CD4-positive, alpha-beta memory T cell (primary cell): ENCODE results near the gene OR51I2. TPM values are rescaled to one million over a fixed set of nuclear protein-coding genes. Genes with fewer than 3 reads are reported as not detected.

Experiments
- CTCF ChIA-PET: fragments of 350-600 bp; sonication (Branson Sonifier 250); formaldehyde crosslinking; loops from one replicate; lab custom pipeline; 2021; ENCODE audit warnings: inconsistent platforms; ENCODE audit not compliant: partially characterized antibody; lab: Charles Lee
- POLR2A ChIA-PET: fragments of 350-600 bp; sonication (Branson Sonifier 250); formaldehyde crosslinking; loops from one replicate; lab custom pipeline; 2021; ENCODE audit not compliant: partially characterized antibody; lab: Charles Lee
- DNase-seq, 5 donors: peaks; one replicate each; pipeline versions ENCODE4 v3.0.0 to v3.0.0-alpha.2; 2020 to 2022; ENCODE audit warnings: mixed read lengths in 1 of 5
- H3K27ac ChIP-seq: one replicate; pipeline ENCODE4 v1.7.0; 2013; ENCODE audit warnings: low read depth, low read length
- H3K27me3 ChIP-seq: 2 replicates; pipeline ENCODE4 v1.7.0; 2013; ENCODE audit warnings: mild to moderate bottlenecking, low read length, moderate library complexity; ENCODE audit not compliant: insufficient read depth
- H3K36me3 ChIP-seq: 2 replicates; pipeline ENCODE4 v1.7.0; 2013; ENCODE audit warnings: mild to moderate bottlenecking, low read length, moderate library complexity; ENCODE audit not compliant: insufficient read depth
- H3K4me1 ChIP-seq: 2 replicates; pipeline ENCODE4 v1.7.0; 2013; ENCODE audit warnings: mild to moderate bottlenecking, low read length, moderate library complexity; ENCODE audit not compliant: insufficient read depth
- H3K4me3 ChIP-seq, 2 donors: one replicate each; pipeline ENCODE4 v1.7.0; 2013; ENCODE audit warnings: low read length in 2 of 2, mild to moderate bottlenecking in 1 of 2
- H3K9me3 ChIP-seq, 2 donors: one replicate each; pipeline ENCODE4 v1.7.0; 2013; ENCODE audit warnings: low read length in 2 of 2, control low read depth in 1 of 2; ENCODE audit not compliant: control insufficient read depth in 1 of 2
- H3K27ac Mint-ChIP-seq, 7 donors: one replicate each; pipeline ENCODE4 v1.8.0; 2020 to 2021; ENCODE audit warnings: mixed read lengths in 7 of 7, mild to moderate bottlenecking in 6 of 7, inconsistent platforms in 3 of 7, moderate library complexity in 3 of 7
- H3K27me3 Mint-ChIP-seq, 2 donors: one replicate each; pipeline ENCODE4 v1.8.0; 2020 to 2021; ENCODE audit warnings: mixed read lengths in 2 of 2
- H3K36me3 Mint-ChIP-seq, 2 donors: one replicate each; pipeline ENCODE4 v1.8.0; 2020 to 2021; ENCODE audit warnings: mixed read lengths in 2 of 2, inconsistent platforms in 1 of 2, mild to moderate bottlenecking in 1 of 2
- H3K4me1 Mint-ChIP-seq, 4 donors: one replicate each; pipeline ENCODE4 v1.8.0; 2020 to 2021; ENCODE audit warnings: mixed read lengths in 4 of 4, mild to moderate bottlenecking in 1 of 4
- H3K4me3 Mint-ChIP-seq, 8 donors: one replicate each; pipeline ENCODE4 v1.8.0; 2020 to 2021; ENCODE audit warnings: mixed read lengths in 8 of 8, mild to moderate bottlenecking in 7 of 8, moderate library complexity in 6 of 8, inconsistent platforms in 3 of 8
- H3K9me3 Mint-ChIP-seq, 8 donors: one replicate each; pipeline ENCODE4 v1.8.0; 2020 to 2021; ENCODE audit warnings: mixed read lengths in 8 of 8, mild to moderate bottlenecking in 5 of 8, inconsistent platforms in 3 of 8, moderate library complexity in 1 of 8
- intact Hi-C: fragments of 100-400 bp; cut with micrococcal nuclease; formaldehyde crosslinking; loops from one replicate; pipeline ENCODE4 v1.15.1; 2023
- polyA plus RNA-seq, 2 donors: library from polyadenylated mRNA; unstranded; fragments of 300-500 nt; fragmentation: Illumina TruSeq; gene quantifications; one replicate each; pipeline ENCODE4 v1.2.3, GENCODE V29; 2021
- total RNA-seq, 2 experiments: library from RNA; stranded (reverse); gene quantifications; one replicate each; pipeline ENCODE4 v1.2.3, GENCODE V29; 2021

Gene OR51I2, protein sequence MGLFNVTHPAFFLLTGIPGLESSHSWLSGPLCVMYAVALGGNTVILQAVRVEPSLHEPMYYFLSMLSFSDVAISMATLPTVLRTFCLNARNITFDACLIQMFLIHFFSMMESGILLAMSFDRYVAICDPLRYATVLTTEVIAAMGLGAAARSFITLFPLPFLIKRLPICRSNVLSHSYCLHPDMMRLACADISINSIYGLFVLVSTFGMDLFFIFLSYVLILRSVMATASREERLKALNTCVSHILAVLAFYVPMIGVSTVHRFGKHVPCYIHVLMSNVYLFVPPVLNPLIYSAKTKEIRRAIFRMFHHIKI
- not detected for total RNA-seq
- polyA plus RNA-seq: not detected

GRCh38 chr11:5449023-5449422 lies at the start of gene OR51I2:
Gene OR51I2 (plus strand): TSS chr11:5449323. CDS start chr11:5453489, 4,166 bp downstream.
- Mint-ChIP-seq H3K27ac (no peak within 1 kb of the TSS), H3K9me3 (no peaks in the 10 kb centered on the region), H3K27me3 (peaks cover 3 to 5% of the 10 kb centered on the region in 2 donors), H3K4me1 (no peaks in the 10 kb centered on the region), H3K4me3 (no peak within 1 kb of the TSS), H3K36me3 (no peaks in the 10 kb centered on the region)
- DNase-seq: no peak
- ChIA-PET CTCF (no interaction called here), POLR2A (no interaction called here)
- no peaks in the 10 kb centered on the region for H3K4me1 ChIP-seq
- no peaks in the 10 kb centered on the region for H3K36me3 ChIP-seq
- no peak within 1 kb of the TSS for H3K27ac ChIP-seq
- intact Hi-C loops: no loop called here
- no peaks in the 10 kb centered on the region for H3K27me3 ChIP-seq
- no peaks in the 10 kb centered on the region for H3K9me3 ChIP-seq
- no peak within 1 kb of the TSS for H3K4me3 ChIP-seq

- no peaks in the 10 kb centered on the region for H3K36me3 ChIP-seq
- Mint-ChIP-seq H3K4me1 (no peaks in the 10 kb centered on the region), H3K27me3 (peaks cover 10 to 11% of the 10 kb centered on the region in 2 donors), H3K27ac (no peak overlapping the region), H3K4me3 (no peak overlapping the region), H3K9me3 (peaks cover 0 to 5% (median 1%) of the 10 kb centered on the region in 8 donors), H3K36me3 (no peaks in the 10 kb centered on the region)
- DNase-seq: no peak
- H3K4me3 ChIP-seq: no peak overlapping the region
- ChIA-PET POLR2A (no interaction called here), CTCF (no interaction called here)
- no peaks in the 10 kb centered on the region for H3K27me3 ChIP-seq
- H3K4me1 ChIP-seq: no peaks in the 10 kb centered on the region
- intact Hi-C loops: no loop called here
- H3K9me3 ChIP-seq: no peaks in the 10 kb centered on the region
- no peak overlapping the region for H3K27ac ChIP-seq
Observed at GRCh38 chr11:5405173-5405572, 44.0 kb upstream of the OR51I2 start.

- H3K9me3 Mint-ChIP-seq: peaks cover 0 to 2% (median 0%) of the 10 kb centered on the region in 8 donors
- intact Hi-C loops: no loop called here
- no peaks in the 10 kb centered on the region for H3K36me3 Mint-ChIP-seq
- H3K4me3 Mint-ChIP-seq: no peak overlapping the region
- peaks cover 3 to 5% of the 10 kb centered on the region in 2 donors for H3K27me3 Mint-ChIP-seq
- ChIA-PET POLR2A (no interaction called here), CTCF (no interaction called here)
- Histone ChIP-seq H3K4me3 (no peak overlapping the region), H3K9me3 (no peaks in the 10 kb centered on the region), H3K27me3 (no peaks in the 10 kb centered on the region), H3K36me3 (no peaks in the 10 kb centered on the region), H3K4me1 (no peaks in the 10 kb centered on the region), H3K27ac (no peak overlapping the region)
- H3K4me1 Mint-ChIP-seq: peaks cover 0 to 2% (median 0%) of the 10 kb centered on the region in 4 donors
- no peak for DNase-seq
- no peak overlapping the region for H3K27ac Mint-ChIP-seq
Observed at GRCh38 chr11:5420993-5421392, 28.1 kb upstream of the OR51I2 start.

- peaks cover 0 to 2% (median 0%) of the 10 kb centered on the region in 4 donors for H3K4me1 Mint-ChIP-seq
- no peaks in the 10 kb centered on the region for H3K36me3 Mint-ChIP-seq
- no peaks in the 10 kb centered on the region for H3K4me1 ChIP-seq
- ChIA-PET POLR2A (no interaction called here), CTCF (no interaction called here)
- H3K36me3 ChIP-seq: no peaks in the 10 kb centered on the region
- DNase-seq: no peak
- H3K4me3 ChIP-seq: no peak within 1 kb of the TSS
- H3K4me3 Mint-ChIP-seq: no peak within 1 kb of the TSS
- peaks cover 0 to 2% (median 0%) of the 10 kb centered on the region in 8 donors for H3K9me3 Mint-ChIP-seq
- no peaks in the 10 kb centered on the region for H3K9me3 ChIP-seq
- H3K27ac ChIP-seq: no peak within 1 kb of the TSS
- no peak within 1 kb of the TSS for H3K27ac Mint-ChIP-seq
- H3K27me3 ChIP-seq: no peaks in the 10 kb centered on the region
- H3K27me3 Mint-ChIP-seq: peaks cover 3 to 6% of the 10 kb centered on the region in 2 donors
- intact Hi-C loops: no loop called here
Observed at GRCh38 chr11:5421811-5422210, 27.3 kb upstream of the OR51I2 start, which contains the start of gene OR51Q1. Gene OR51Q1 (plus strand): TSS chr11:5422111. CDS start chr11:5422201, 90 bp downstream.

DNA sequence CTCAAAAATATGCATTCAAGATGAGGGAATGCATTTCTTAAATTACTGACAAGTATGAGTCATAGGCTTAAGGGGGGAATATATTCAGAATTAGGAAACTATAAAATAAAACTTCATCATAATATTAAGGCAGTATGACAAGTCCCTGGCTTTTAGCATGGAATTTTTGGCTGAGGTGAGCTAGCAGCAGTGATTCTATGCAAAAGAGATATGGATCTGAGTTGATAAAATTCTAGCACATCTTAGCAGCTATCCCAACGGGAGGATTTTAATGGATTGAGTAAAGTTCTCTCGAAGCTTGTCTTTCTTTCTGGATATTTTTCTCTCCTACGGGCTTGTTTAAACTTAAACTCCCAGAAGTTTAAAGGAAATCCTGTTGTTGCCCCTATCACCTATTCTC lies 26.0 kb upstream of the OR51I2 start:
- Histone ChIP-seq H3K27me3 (no peaks in the 10 kb centered on the region), H3K9me3 (no peaks in the 10 kb centered on the region), H3K36me3 (no peaks in the 10 kb centered on the region), H3K4me3 (no peak overlapping the region), H3K27ac (no peak overlapping the region), H3K4me1 (no peaks in the 10 kb centered on the region)
- H3K4me1 Mint-ChIP-seq: peaks cover 0 to 2% (median 0%) of the 10 kb centered on the region in 4 donors
- peaks cover 0 to 2% (median 0%) of the 10 kb centered on the region in 8 donors for H3K9me3 Mint-ChIP-seq
- peaks cover 6 to 7% of the 10 kb centered on the region in 2 donors for H3K27me3 Mint-ChIP-seq
- no peaks in the 10 kb centered on the region for H3K36me3 Mint-ChIP-seq
- DNase-seq: no peak
- intact Hi-C loops: no loop called here
- ChIA-PET CTCF (no interaction called here), POLR2A (no interaction called here)
- H3K27ac Mint-ChIP-seq: no peak overlapping the region
- no peak overlapping the region for H3K4me3 Mint-ChIP-seq

GRCh38 chr11:5441414-5441813 lies 7.7 kb upstream of the OR51I2 start, which contains the start of gene OR51I1:
Gene OR51I1 (minus strand): TSS chr11:5441514. CDS start chr11:5441514, 0 bp downstream.
- Histone ChIP-seq H3K27me3 (no peaks in the 10 kb centered on the region), H3K4me1 (no peaks in the 10 kb centered on the region), H3K9me3 (no peaks in the 10 kb centered on the region), H3K36me3 (no peaks in the 10 kb centered on the region), H3K4me3 (no peak within 1 kb of the TSS), H3K27ac (no peak within 1 kb of the TSS)
- peak within 1 kb of the TSS in 1 of 7 donors; percentile 5 for H3K27ac Mint-ChIP-seq
- H3K4me3 Mint-ChIP-seq: no peak within 1 kb of the TSS
- H3K27me3 Mint-ChIP-seq: peaks cover 4 to 9% of the 10 kb centered on the region in 2 donors
- H3K4me1 Mint-ChIP-seq: no peaks in the 10 kb centered on the region
- no peaks in the 10 kb centered on the region for H3K9me3 Mint-ChIP-seq
- CTCF ChIA-PET: no interaction called here
- no peak for DNase-seq
- intact Hi-C loops: no loop called here
- POLR2A ChIA-PET: no interaction called here
- no peaks in the 10 kb centered on the region for H3K36me3 Mint-ChIP-seq

- H3K36me3 ChIP-seq: no peaks in the 10 kb centered on the region
- no peak for DNase-seq
- Mint-ChIP-seq H3K27me3 (peaks cover 6 to 9% of the 10 kb centered on the region in 2 donors), H3K4me3 (no peak overlapping the region), H3K27ac (no peak overlapping the region), H3K36me3 (no peaks in the 10 kb centered on the region), H3K9me3 (no peaks in the 10 kb centered on the region), H3K4me1 (no peaks in the 10 kb centered on the region)
- ChIA-PET POLR2A (no interaction called here), CTCF (no interaction called here)
- H3K9me3 ChIP-seq: no peaks in the 10 kb centered on the region
- intact Hi-C loops: no loop called here
- no peaks in the 10 kb centered on the region for H3K27me3 ChIP-seq
- H3K4me3 ChIP-seq: no peak overlapping the region
- H3K4me1 ChIP-seq: no peaks in the 10 kb centered on the region
- no peak overlapping the region for H3K27ac ChIP-seq
Observed at GRCh38 chr11:5443835-5444393, 5.2 kb upstream of the OR51I2 start.
